Neuron (in vitro differentiated cells): ENCODE results near the gene NEURL4.

Experiments used
- H2AFZ ChIP-seq: one replicate; pipeline ENCODE4 v1.6.1; 2013; ENCODE audit warnings: low read depth, mild to moderate bottlenecking, inconsistent platforms, low read length, moderate library complexity
- H3K27me3 ChIP-seq: one replicate; pipeline ENCODE4 v1.6.1; 2013; ENCODE audit warnings: low read length; ENCODE audit not compliant: insufficient read depth
- H3K36me3 ChIP-seq: one replicate; pipeline ENCODE4 v1.6.1; 2013; ENCODE audit warnings: low read length; ENCODE audit not compliant: insufficient read depth
- H3K4me1 ChIP-seq: one replicate; pipeline ENCODE4 v1.6.1; 2013; ENCODE audit warnings: low read length; ENCODE audit not compliant: insufficient read depth
- H3K4me3 ChIP-seq: 2 replicates; pipeline ENCODE4 v1.5.1; 2013; ENCODE audit warnings: mild to moderate bottlenecking, low read length, moderate library complexity
- H3K9me3 ChIP-seq: one replicate; pipeline ENCODE4 v1.6.1; 2013; ENCODE audit warnings: low read length

The NEURL4 gene

GRCh38 chr17:7281953-7282751 lies 47.0 kb downstream of the NEURL4 start:
- Histone ChIP-seq H3K4me3 (peak overlapping the region; percentile 59), H3K4me1 (peaks cover 14% of the 10 kb centered on the region), H3K9me3 (no peaks in the 10 kb centered on the region), H3K36me3 (no peaks in the 10 kb centered on the region), H2AFZ (peak overlapping the region; percentile 31), H3K27me3 (no peaks in the 10 kb centered on the region)

GRCh38 chr17:7281074-7281952 lies 47.8 kb downstream of the NEURL4 start, which contains the start of gene SLC2A4:
SLC2A4 (plus strand) TSS chr17:7281718; CDS start chr17:7281935, 217 bp downstream.
- Histone ChIP-seq H3K4me1 (peaks cover 14% of the 10 kb centered on the region), H3K36me3 (no peaks in the 10 kb centered on the region), H3K27me3 (no peaks in the 10 kb centered on the region), H3K4me3 (peak within 1 kb of the TSS; percentile 59), H2AFZ (peak within 1 kb of the TSS; percentile 31), H3K9me3 (no peaks in the 10 kb centered on the region)

- peak overlapping the region; percentile 10 for H3K4me3 ChIP-seq
- H3K36me3 ChIP-seq = no peaks in the 10 kb centered on the region
- peaks cover 14% of the 10 kb centered on the region for H3K4me1 ChIP-seq
- H3K9me3 ChIP-seq = no peaks in the 10 kb centered on the region
- peak overlapping the region; percentile 31 for H2AFZ ChIP-seq
- H3K27me3 ChIP-seq = no peaks in the 10 kb centered on the region
Measured at GRCh38 chr17:7280519-7281073, 48.5 kb downstream of the NEURL4 start.

GRCh38 chr17:7279448-7279847 lies 49.7 kb downstream of the NEURL4 start:
- no peaks in the 10 kb centered on the region for H3K36me3 ChIP-seq
- no peaks in the 10 kb centered on the region for H3K27me3 ChIP-seq
- H3K4me1 ChIP-seq = peaks cover 14% of the 10 kb centered on the region
- H3K9me3 ChIP-seq = no peaks in the 10 kb centered on the region
- H2AFZ ChIP-seq = no peak overlapping the region
- H3K4me3 ChIP-seq = no peak overlapping the region

GRCh38 chr17:7266784-7267183 lies 62.4 kb downstream of the NEURL4 start:
- peaks cover 3% of the 10 kb centered on the region for H3K4me1 ChIP-seq
- H3K4me3 ChIP-seq = no peak overlapping the region
- H3K27me3 ChIP-seq = peaks cover 29% of the 10 kb centered on the region
- H2AFZ ChIP-seq = no peak overlapping the region
- peaks cover under 1% of the 10 kb centered on the region for H3K9me3 ChIP-seq
- no peaks in the 10 kb centered on the region for H3K36me3 ChIP-seq
